Activated B cell treated with CpG ODN at 0.5 μM for 24 hours (primary cell): ENCODE results near the gene CLC. TPM values are rescaled to one million over a fixed set of nuclear protein-coding genes. Genes with fewer than 3 reads are reported as not detected.

Experiments
- ATAC-seq: fragments of 200-7000 bp; cut with Tn5 transposase; one replicate; pipeline ENCODE4 v1.10.0; 2021; ENCODE audit warnings: low read depth, mild to moderate bottlenecking, moderate library complexity
- CTCF ChIA-PET: fragments of 350-600 bp; sonication (Branson Sonifier 250); formaldehyde crosslinking; loops from one replicate; lab custom pipeline; 2021; ENCODE audit warnings: antibody characterized with exemption; lab: Charles Lee
- POLR2A ChIA-PET: fragments of 350-600 bp; sonication (Branson Sonifier 250); formaldehyde crosslinking; loops from one replicate; lab custom pipeline; 2021; ENCODE audit warnings: antibody characterized with exemption; lab: Charles Lee
- DNase-seq: peaks from one replicate; pipeline ENCODE4 v3.0.0; 2022
- H3K27ac Mint-ChIP-seq: one replicate; pipeline ENCODE4 v1.8.0; 2020; ENCODE audit warnings: mixed read lengths
- H3K27me3 Mint-ChIP-seq: one replicate; pipeline ENCODE4 v1.8.0; 2021; ENCODE audit warnings: mixed read lengths
- H3K36me3 Mint-ChIP-seq: one replicate; pipeline ENCODE4 v1.8.0; 2021; ENCODE audit warnings: low read depth, mixed read lengths
- H3K4me1 Mint-ChIP-seq: one replicate; pipeline ENCODE4 v1.8.0; 2021; ENCODE audit warnings: mixed read lengths
- H3K4me3 Mint-ChIP-seq: one replicate; pipeline ENCODE4 v1.8.0; 2020; ENCODE audit warnings: mild to moderate bottlenecking, mixed read lengths
- H3K9me3 Mint-ChIP-seq: one replicate; pipeline ENCODE4 v1.8.0; 2020; ENCODE audit warnings: mixed read lengths
- CTCF ChIP-seq: fragments of 200-600 bp; IDR thresholded peaks from one replicate; pipeline ENCODE4 v1.8.0; 2022; ENCODE audit warnings: antibody characterized with exemption, mild to moderate bottlenecking
- intact Hi-C: fragments of 100-400 bp; cut with micrococcal nuclease; formaldehyde crosslinking; loops from one replicate; pipeline ENCODE4 v1.15.1; 2024
- total RNA-seq: library from RNA; stranded (reverse); gene quantifications from 2 replicates; pipeline ENCODE4 v1.2.3, GENCODE V29; 2022

Gene CLC
- total RNA-seq, 1 donor from 2014 or later: not detected

- POLR2A ChIA-PET: no interaction called here
Observed at GRCh38 chr19:39752795-39753194, 15.0 kb upstream of the CLC start.

DNA sequence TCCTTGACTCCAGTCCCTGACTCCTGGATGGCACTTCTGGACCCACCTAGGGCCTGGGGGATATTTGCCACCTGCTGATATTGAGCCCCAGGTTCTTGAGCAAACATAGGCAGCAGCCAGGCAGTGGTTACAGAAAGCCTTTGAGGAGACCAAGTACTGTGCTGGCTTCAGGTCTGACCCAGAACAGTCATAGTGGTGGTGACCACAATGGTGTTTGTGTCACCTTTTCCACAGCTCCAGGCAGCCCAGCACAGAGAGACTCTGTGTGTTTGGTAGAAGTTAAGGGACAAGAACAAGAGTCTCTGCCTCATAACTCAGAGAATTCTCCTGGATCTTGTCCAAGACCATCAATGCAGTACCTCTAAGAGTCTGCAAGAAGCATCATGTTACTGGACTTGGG lies 14.6 kb upstream of the CLC start:
- DNase-seq: no peak
- ChIA-PET CTCF (no interaction called here), POLR2A (no interaction called here)

More at GRCh38 chr19:39752795-39753194, 15.0 kb upstream of the CLC start:
- ATAC-seq (no peak), DNase-seq (no peak)
- H3K27me3 Mint-ChIP-seq: peaks cover 22% of the 10 kb centered on the region
- CTCF ChIA-PET: no interaction called here
- H3K9me3 Mint-ChIP-seq: no peaks in the 10 kb centered on the region
- intact Hi-C loops: no loop called here
- H3K4me3 Mint-ChIP-seq: no peak overlapping the region
- H3K27ac Mint-ChIP-seq: no peak overlapping the region
- no peaks in the 10 kb centered on the region for H3K4me1 Mint-ChIP-seq
- TF ChIP-seq CTCF: no peak
- no peaks in the 10 kb centered on the region for H3K36me3 Mint-ChIP-seq

GRCh38 chr19:39749981-39750380 lies 12.2 kb upstream of the CLC start:
- ATAC-seq: no peak
- no peak for DNase-seq
- H3K9me3 Mint-ChIP-seq: no peaks in the 10 kb centered on the region
- H3K4me1 Mint-ChIP-seq: no peaks in the 10 kb centered on the region
- CTCF ChIA-PET: no interaction called here
- H3K27ac Mint-ChIP-seq: no peak overlapping the region
- H3K27me3 Mint-ChIP-seq: peaks cover 25% of the 10 kb centered on the region
- no peaks in the 10 kb centered on the region for H3K36me3 Mint-ChIP-seq
- TF ChIP-seq CTCF: no peak
- POLR2A ChIA-PET: no interaction called here
- intact Hi-C loops: no loop called here
- H3K4me3 Mint-ChIP-seq: no peak overlapping the region

More for the DNA sequence above, 14.6 kb upstream of the CLC start:
- H3K27ac Mint-ChIP-seq: no peak overlapping the region
- peaks cover 19% of the 10 kb centered on the region for H3K27me3 Mint-ChIP-seq
- TF ChIP-seq CTCF: no peak
- H3K4me3 Mint-ChIP-seq: no peak overlapping the region
- no peaks in the 10 kb centered on the region for H3K36me3 Mint-ChIP-seq
- no peaks in the 10 kb centered on the region for H3K9me3 Mint-ChIP-seq
- ATAC-seq: no peak
- intact Hi-C loops: no loop called here
- no peaks in the 10 kb centered on the region for H3K4me1 Mint-ChIP-seq

GRCh38 chr19:39746836-39747529 lies 9.2 kb upstream of the CLC start:
- Mint-ChIP-seq H3K4me3 (no peak overlapping the region), H3K27ac (no peak overlapping the region)

GRCh38 chr19:39745643-39746042 lies 7.8 kb upstream of the CLC start:
- ChIA-PET POLR2A (no interaction called here), CTCF (no interaction called here)
- no peak for TF ChIP-seq CTCF
- no peak overlapping the region for H3K4me3 Mint-ChIP-seq
- ATAC-seq (no peak), DNase-seq (no peak)
- no peak overlapping the region for H3K27ac Mint-ChIP-seq
- H3K4me1 Mint-ChIP-seq: no peaks in the 10 kb centered on the region
- peaks cover 39% of the 10 kb centered on the region for H3K27me3 Mint-ChIP-seq
- intact Hi-C loops: no loop called here
- no peaks in the 10 kb centered on the region for H3K36me3 Mint-ChIP-seq
- H3K9me3 Mint-ChIP-seq: no peaks in the 10 kb centered on the region

More at GRCh38 chr19:39746836-39747529, 9.2 kb upstream of the CLC start:
- Mint-ChIP-seq H3K36me3 (no peaks in the 10 kb centered on the region), H3K27me3 (peaks cover 37% of the 10 kb centered on the region), H3K9me3 (no peaks in the 10 kb centered on the region), H3K4me1 (no peaks in the 10 kb centered on the region)
- ATAC-seq (no peak), DNase-seq (no peak)
- POLR2A ChIA-PET: no interaction called here
- TF ChIP-seq CTCF: no peak
- CTCF ChIA-PET: no interaction called here
- intact Hi-C loops: no loop called here
